K562 treated with DMSO at 1 percent for 4 hours (cell line): ENCODE results near the gene RASD1. TPM values are rescaled to one million over a fixed set of nuclear protein-coding genes. Genes with fewer than 3 reads are reported as not detected.

Experiments
- total RNA-seq: library from RNA; unstranded; fragments of 300-600 nt; gene quantifications from 2 replicates; pipeline ENCODE4 v1.2.3, GENCODE V29; 2022; ENCODE audit not compliant: insufficient read depth

The RASD1 gene
- total RNA-seq = 0.99 TPM in 1 of 2 replicates, not detected in the other

GRCh38 chr17:17496189-17497064 is at the start of gene RASD1:
Gene RASD1, minus strand, starts transcription at chr17:17496395. Its CDS starts 214 bp downstream, at chr17:17496181.

DNA sequence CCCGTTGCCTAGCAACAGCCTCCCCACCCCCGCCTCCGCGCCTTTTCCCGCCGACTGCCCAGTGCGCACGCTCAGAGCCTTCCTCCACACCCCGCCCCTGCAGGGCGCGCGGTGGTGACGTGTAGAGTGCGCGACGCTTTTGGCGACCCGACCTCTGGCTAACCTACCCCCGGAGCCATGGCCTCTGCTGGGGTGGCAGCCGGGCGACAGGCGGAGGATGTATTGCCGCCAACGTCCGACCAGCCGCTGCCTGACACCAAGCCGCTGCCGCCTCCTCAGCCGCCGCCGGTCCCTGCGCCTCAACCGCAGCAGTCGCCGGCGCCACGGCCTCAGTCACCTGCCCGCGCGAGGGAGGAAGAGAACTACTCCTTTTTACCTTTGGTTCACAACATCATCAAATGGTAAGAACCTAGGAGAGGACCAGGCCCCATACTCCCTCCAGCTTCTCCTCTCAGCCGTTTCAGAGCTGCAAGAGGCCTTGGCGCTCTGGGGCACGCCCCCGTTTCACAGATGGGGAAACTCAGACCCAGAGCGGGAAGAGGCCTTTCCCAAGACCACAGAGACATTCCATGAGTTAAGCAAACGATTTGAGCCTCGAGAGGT is 19.2 kb downstream of the RASD1 start, which contains the start of gene MED9:
TSS of gene MED9 (plus strand) at position 136 of the 603 bp plus-strand sequence. CDS start at position 178, 42 bp downstream.

Other genes starting within 250 kb of the RASD1 start
- 73.9 and 86.3 TPM in 2 replicates for gene COPS3, start 215.1 kb downstream of the RASD1 start, total RNA-seq
- gene NT5M, start 193.0 kb downstream of the RASD1 start, total RNA-seq = 15.1 and 16.7 TPM in 2 replicates
- gene MED9, start 19.4 kb downstream of the RASD1 start, total RNA-seq = 10.1 and 13.2 TPM in 2 replicates
- gene PEMT, start 95.3 kb upstream of the RASD1 start, total RNA-seq = 16.7 and 25.3 TPM in 2 replicates
- 8.6 and 16.8 TPM in 2 replicates for gene RAI1, start 185.1 kb upstream of the RASD1 start, total RNA-seq